ENCODE data around the gene ZNF302.

The ZNF302 gene

DNA sequence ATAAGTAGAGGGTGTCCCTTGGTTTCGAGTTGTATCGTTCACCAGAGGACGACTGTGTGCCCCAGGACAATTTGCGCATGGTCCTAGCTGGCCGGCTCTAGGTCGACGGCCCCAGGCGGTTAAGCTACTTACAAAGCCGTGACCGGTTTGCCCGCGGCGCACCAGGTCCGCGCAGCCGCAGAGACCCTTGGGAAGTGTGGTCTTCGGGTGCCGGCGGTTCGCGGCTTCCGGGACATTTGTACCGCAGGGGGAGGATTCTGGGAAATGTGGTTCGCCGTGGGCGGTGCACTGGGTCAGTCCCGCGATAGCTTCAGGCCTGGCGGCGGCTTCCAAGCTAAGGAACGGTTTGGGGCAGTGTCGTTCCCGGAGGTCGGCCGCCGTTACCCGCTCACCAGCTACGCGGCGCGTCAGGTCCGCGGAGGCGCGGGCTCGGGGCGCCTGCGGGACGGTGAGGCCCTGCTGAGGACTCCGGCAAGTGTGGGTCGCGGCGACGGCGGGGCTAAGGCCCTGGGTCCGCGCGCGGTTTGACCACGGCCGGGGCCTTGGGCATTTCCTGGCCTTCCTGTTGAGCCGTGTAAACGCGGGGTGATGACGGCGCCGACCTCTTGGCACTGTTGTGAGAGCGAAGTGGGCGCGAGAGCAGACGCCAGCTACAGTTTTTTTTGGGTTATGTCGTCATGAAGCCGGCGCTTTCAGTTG lies at the start of gene ZNF302:
Gene ZNF302, plus strand, starts transcription at position 293 of the 699 bp plus-strand sequence. CDS start 1,127 bp downstream, outside the sequence.
- Histone ChIP-seq H3K9ac (ENCODE audit: low read length in 2 of 2) (peak within 1 kb of the TSS; percentile 93 to 97), H3K4me1 (ENCODE audit: control insufficient read depth, insufficient read depth, low read length) (peaks cover 12% of the 10 kb centered on the region), H3K27ac (ENCODE audit: low read length) (peak within 1 kb of the TSS; percentile 92), H3K36me3 (ENCODE audit: control insufficient read depth in 2 of 2, insufficient read depth in 2 of 2, low read length in 2 of 2) (peaks cover 26 to 33% of the 10 kb centered on the region in 2 donors), H3K27me3 (ENCODE audit: control insufficient read depth in 1 of 2, insufficient read depth in 2 of 2, low read length in 2 of 2) (no peaks in the 10 kb centered on the region), H3K9me3 (ENCODE audit: control insufficient read depth in 2 of 2, low read length in 2 of 2) (peaks cover 11 to 15% of the 10 kb centered on the region in 2 donors), H3K4me3 (ENCODE audit: low read length in 2 of 2) (peak within 1 kb of the TSS; percentile 88 to 95)

DNA sequence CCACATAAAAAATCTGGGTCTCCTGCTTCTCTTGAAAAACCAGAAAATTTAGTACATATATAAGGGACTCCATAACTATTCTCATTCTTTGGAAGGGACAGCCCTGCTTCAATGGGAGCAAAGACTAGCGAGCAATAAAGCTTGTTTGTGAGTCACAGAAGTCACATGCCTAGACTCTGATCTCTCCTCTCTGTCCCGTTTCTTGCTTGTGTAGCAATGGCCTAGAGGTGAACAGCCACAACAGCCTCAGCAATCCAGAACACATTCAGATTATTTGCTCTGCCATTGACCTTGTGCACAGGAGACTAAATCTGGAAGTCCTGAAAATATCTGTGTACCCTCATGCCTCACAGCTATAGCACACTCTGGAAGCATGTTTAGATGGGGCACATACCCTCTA lies 43.7 kb upstream of the ZNF302 start:
- Histone ChIP-seq H3K27me3 (ENCODE audit: control insufficient read depth in 1 of 2, insufficient read depth in 2 of 2, low read length in 2 of 2) (no peaks in the 10 kb centered on the region), H3K4me3 (ENCODE audit: low read length in 2 of 2) (no peak overlapping the region), H3K27ac (ENCODE audit: low read length) (no peak overlapping the region)

DNA sequence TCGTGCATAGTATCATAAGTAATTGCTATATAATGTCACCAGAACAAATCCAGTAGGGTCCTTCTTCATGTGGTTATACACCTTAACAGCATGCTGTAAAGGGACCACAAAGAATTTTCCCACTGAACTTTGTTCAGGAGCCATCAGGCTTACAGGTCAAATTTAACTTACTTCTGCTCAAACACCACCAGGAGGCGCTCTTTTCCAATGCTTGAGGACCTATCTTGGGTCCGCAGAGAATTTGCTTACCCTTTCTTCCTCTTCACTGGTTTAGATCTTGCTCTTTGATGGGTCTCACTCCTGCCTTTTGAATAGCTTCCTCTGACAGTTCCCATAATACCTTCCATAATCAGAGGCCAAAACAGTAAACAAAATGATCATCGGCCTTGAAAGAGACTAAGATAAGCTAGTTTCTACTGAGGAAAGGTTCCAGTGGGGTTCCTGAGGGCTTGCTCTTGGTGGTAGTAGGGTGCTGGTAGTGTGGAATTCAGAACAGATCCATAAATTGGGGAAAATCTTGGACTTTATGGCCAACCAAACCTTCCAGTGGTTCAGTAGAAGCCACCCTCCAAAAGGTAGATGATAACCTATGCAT lies 37.9 kb upstream of the ZNF302 start:
- H3K9me3 ChIP-seq (ENCODE audit: control insufficient read depth in 2 of 2, low read length in 2 of 2), result peaks cover 10 to 11% of the 10 kb centered on the region in 2 donors
- no peak overlapping the region for H3K9ac ChIP-seq (ENCODE audit: low read length in 2 of 2)
- no peaks in the 10 kb centered on the region for H3K36me3 ChIP-seq (ENCODE audit: control insufficient read depth in 2 of 2, insufficient read depth in 2 of 2, low read length in 2 of 2)
- no peak overlapping the region for H3K27ac ChIP-seq (ENCODE audit: low read length)
- no peaks in the 10 kb centered on the region for H3K4me1 ChIP-seq (ENCODE audit: control insufficient read depth, insufficient read depth, low read length)
- no peak overlapping the region for H3K4me3 ChIP-seq (ENCODE audit: low read length in 2 of 2)
- H3K27me3 ChIP-seq (ENCODE audit: control insufficient read depth in 1 of 2, insufficient read depth in 2 of 2, low read length in 2 of 2), result no peaks in the 10 kb centered on the region

More for the DNA sequence above, 43.7 kb upstream of the ZNF302 start:
- Histone ChIP-seq H3K9me3 (ENCODE audit: control insufficient read depth in 2 of 2, low read length in 2 of 2) (peaks cover 17% of the 10 kb centered on the region in 2 donors), H3K9ac (ENCODE audit: low read length in 2 of 2) (no peak overlapping the region), H3K36me3 (ENCODE audit: control insufficient read depth in 2 of 2, insufficient read depth in 2 of 2, low read length in 2 of 2) (peaks cover 0 to 3% of the 10 kb centered on the region in 2 donors), H3K4me1 (ENCODE audit: control insufficient read depth, insufficient read depth, low read length) (no peaks in the 10 kb centered on the region)

DNA sequence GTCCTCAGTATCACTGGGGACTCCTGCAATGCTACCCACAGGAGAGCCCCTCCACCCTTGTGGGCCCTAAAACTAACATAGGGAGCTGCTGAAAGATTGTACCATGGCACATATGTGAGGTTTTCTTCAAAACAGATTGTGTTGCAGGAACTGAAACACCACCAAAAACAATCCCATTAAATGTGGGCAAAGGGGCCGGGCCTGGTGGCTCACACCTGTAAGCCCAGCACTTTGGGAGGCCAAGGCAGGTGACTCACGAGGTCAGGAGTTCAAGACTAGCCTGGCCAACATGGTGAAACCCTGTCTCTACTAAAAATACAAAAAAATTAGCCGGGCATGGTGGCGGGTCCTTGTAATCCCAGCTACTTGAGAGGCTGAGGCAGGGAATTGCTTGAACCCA lies 35.2 kb upstream of the ZNF302 start:
- H3K9ac ChIP-seq (ENCODE audit: low read length in 2 of 2), result no peak overlapping the region
- no peaks in the 10 kb centered on the region for H3K27me3 ChIP-seq (ENCODE audit: control insufficient read depth in 1 of 2, insufficient read depth in 2 of 2, low read length in 2 of 2)
- H3K27ac ChIP-seq (ENCODE audit: low read length), result no peak overlapping the region
- H3K4me3 ChIP-seq (ENCODE audit: low read length in 2 of 2), result no peak overlapping the region
- H3K9me3 ChIP-seq (ENCODE audit: control insufficient read depth in 2 of 2, low read length in 2 of 2), result no peaks in the 10 kb centered on the region
- H3K4me1 ChIP-seq (ENCODE audit: control insufficient read depth, insufficient read depth, low read length), result peaks cover 2% of the 10 kb centered on the region
- H3K36me3 ChIP-seq (ENCODE audit: control insufficient read depth in 2 of 2, insufficient read depth in 2 of 2, low read length in 2 of 2), result no peaks in the 10 kb centered on the region

DNA sequence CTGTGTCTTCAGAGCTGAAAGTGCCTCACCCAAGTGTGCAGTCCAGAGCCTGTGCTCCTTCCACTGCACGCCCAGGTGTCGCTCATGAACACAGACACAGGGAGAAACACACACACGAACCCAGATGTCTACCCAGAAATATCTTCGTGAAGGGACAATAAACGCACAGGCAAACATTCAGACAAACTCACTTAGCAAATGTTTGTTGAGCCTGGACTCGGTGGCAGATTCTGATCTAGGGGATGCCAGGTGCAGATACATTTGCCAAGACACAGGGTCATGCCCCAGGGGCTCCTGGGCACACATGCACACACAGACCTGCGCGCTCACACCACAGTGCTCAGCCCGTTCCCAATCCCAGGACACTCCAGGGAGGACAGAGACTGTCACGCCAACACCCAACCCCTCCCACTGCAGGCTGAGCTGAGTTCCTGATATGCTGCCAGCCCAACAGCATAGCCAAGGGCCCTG lies 32.5 kb upstream of the ZNF302 start:
- Histone ChIP-seq H3K4me3 (ENCODE audit: low read length in 2 of 2) (no peak overlapping the region), H3K27ac (ENCODE audit: low read length) (no peak overlapping the region), H3K9ac (ENCODE audit: low read length in 2 of 2) (no peak overlapping the region), H3K9me3 (ENCODE audit: control insufficient read depth in 2 of 2, low read length in 2 of 2) (no peaks in the 10 kb centered on the region), H3K4me1 (ENCODE audit: control insufficient read depth, insufficient read depth, low read length) (peaks cover 2% of the 10 kb centered on the region), H3K27me3 (ENCODE audit: control insufficient read depth in 1 of 2, insufficient read depth in 2 of 2, low read length in 2 of 2) (no peaks in the 10 kb centered on the region), H3K36me3 (ENCODE audit: control insufficient read depth in 2 of 2, insufficient read depth in 2 of 2, low read length in 2 of 2) (no peaks in the 10 kb centered on the region)

DNA sequence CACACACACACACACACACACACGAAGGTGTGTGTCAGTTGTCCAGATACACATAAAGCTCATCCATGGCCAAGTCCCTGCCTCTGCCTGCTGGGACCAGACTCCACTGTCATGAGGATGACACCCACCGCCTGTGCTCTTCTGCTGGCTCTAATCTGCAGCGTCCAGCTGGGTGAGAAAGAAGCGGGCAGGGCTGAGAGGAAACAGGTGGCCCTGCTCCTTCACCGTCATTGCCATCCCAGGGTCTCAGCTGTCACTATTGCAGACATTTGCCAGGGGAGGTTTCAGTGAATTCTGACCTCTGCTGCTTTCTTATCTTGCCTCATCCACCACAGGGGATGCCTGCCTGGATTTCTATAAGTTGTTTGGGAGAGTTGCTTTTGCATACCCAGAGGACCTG lies 31.9 kb upstream of the ZNF302 start:
- H3K4me1 ChIP-seq (ENCODE audit: control insufficient read depth, insufficient read depth, low read length), result peaks cover 2% of the 10 kb centered on the region
- H3K4me3 ChIP-seq (ENCODE audit: low read length in 2 of 2), result no peak overlapping the region
- H3K27me3 ChIP-seq (ENCODE audit: control insufficient read depth in 1 of 2, insufficient read depth in 2 of 2, low read length in 2 of 2), result no peaks in the 10 kb centered on the region
- no peak overlapping the region for H3K27ac ChIP-seq (ENCODE audit: low read length)
- no peaks in the 10 kb centered on the region for H3K9me3 ChIP-seq (ENCODE audit: control insufficient read depth in 2 of 2, low read length in 2 of 2)
- no peak overlapping the region for H3K9ac ChIP-seq (ENCODE audit: low read length in 2 of 2)
- no peaks in the 10 kb centered on the region for H3K36me3 ChIP-seq (ENCODE audit: control insufficient read depth in 2 of 2, insufficient read depth in 2 of 2, low read length in 2 of 2)

DNA sequence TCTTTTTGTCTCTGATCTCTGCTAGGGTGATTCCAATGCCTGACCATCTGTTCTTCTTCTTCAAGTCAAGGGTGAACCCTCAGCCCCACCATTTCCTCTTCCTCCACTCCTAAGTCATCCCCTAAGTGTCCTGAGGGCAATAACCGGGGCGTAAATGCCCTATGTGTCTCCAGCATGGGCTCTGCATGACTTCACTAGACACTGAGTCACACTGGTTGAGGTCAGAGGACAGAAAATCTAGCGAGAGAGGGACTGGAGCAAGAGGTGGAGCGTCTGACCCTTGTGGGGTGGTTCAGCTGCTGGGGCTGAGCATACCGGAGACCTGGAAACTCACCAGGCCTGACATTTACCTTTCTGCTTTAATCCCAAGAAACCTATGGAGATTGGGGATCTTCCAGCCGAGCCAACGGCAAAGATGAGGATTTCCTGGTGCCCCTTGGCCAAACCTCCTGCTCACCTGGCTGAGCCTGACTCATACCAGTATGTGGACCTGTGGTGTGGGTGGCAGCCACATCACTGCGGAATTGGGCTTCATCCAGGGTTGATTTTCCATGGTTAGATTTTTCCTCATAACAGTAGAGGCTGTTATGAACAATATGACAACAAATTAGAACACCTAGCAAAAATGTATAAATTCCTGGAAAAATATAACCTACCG lies 27.5 kb upstream of the ZNF302 start:
- H3K4me1 ChIP-seq (ENCODE audit: control insufficient read depth, insufficient read depth, low read length), result peaks cover 2% of the 10 kb centered on the region
- H3K9me3 ChIP-seq (ENCODE audit: control insufficient read depth in 2 of 2, low read length in 2 of 2), result no peaks in the 10 kb centered on the region
- no peak overlapping the region for H3K27ac ChIP-seq (ENCODE audit: low read length)
- no peaks in the 10 kb centered on the region for H3K27me3 ChIP-seq (ENCODE audit: control insufficient read depth in 1 of 2, insufficient read depth in 2 of 2, low read length in 2 of 2)
- H3K4me3 ChIP-seq (ENCODE audit: low read length in 2 of 2), result no peak overlapping the region
- no peaks in the 10 kb centered on the region for H3K36me3 ChIP-seq (ENCODE audit: control insufficient read depth in 2 of 2, insufficient read depth in 2 of 2, low read length in 2 of 2)
- H3K9ac ChIP-seq (ENCODE audit: low read length in 2 of 2), result no peak overlapping the region

DNA sequence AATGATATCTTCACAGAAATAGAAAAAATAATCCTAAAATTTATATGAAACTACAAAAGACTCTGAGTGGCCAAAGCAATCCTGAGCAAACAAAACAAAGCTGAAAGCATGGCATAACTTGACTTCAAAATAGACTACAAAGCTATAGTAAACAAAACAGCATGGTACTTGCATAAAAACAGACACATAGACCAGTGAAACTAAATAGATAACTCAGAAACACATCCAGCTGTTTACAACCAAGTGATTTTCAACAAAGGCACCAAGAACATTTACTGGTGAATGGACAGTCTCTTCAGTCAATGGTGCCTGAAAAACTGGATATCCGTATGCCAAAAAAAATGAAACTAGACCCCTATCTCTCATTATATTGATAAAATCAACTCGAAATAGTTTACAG lies 25.7 kb upstream of the ZNF302 start:
- Histone ChIP-seq H3K36me3 (ENCODE audit: control insufficient read depth in 2 of 2, insufficient read depth in 2 of 2, low read length in 2 of 2) (no peaks in the 10 kb centered on the region), H3K27ac (ENCODE audit: low read length) (no peak overlapping the region), H3K4me1 (ENCODE audit: control insufficient read depth, insufficient read depth, low read length) (no peaks in the 10 kb centered on the region), H3K27me3 (ENCODE audit: control insufficient read depth in 1 of 2, insufficient read depth in 2 of 2, low read length in 2 of 2) (no peaks in the 10 kb centered on the region), H3K4me3 (ENCODE audit: low read length in 2 of 2) (no peak overlapping the region), H3K9ac (ENCODE audit: low read length in 2 of 2) (no peak overlapping the region), H3K9me3 (ENCODE audit: control insufficient read depth in 2 of 2, low read length in 2 of 2) (no peaks in the 10 kb centered on the region)

DNA sequence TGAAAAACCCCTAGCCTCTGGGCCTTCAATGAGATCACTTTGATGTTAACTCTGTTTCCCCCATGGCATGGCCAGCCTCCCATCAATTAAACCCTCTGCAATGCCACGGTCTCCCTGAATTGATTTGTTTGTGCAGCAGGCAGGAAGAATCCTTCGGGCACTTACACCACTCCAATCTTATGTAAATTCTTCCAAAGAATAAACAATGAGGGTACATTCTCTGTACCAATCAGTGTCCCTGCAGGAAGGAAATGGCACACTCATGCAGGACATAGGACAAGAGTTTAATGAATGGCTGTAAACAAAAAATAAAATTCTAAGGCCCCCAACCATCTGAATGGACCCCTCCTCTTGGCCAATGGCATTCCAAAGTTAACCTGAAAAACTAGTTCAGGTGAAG lies 22.7 kb upstream of the ZNF302 start:
- Histone ChIP-seq H3K27me3 (ENCODE audit: control insufficient read depth in 1 of 2, insufficient read depth in 2 of 2, low read length in 2 of 2) (no peaks in the 10 kb centered on the region), H3K9me3 (ENCODE audit: control insufficient read depth in 2 of 2, low read length in 2 of 2) (no peaks in the 10 kb centered on the region), H3K4me3 (ENCODE audit: low read length in 2 of 2) (no peak overlapping the region), H3K36me3 (ENCODE audit: control insufficient read depth in 2 of 2, insufficient read depth in 2 of 2, low read length in 2 of 2) (no peaks in the 10 kb centered on the region), H3K27ac (ENCODE audit: low read length) (no peak overlapping the region), H3K9ac (ENCODE audit: low read length in 2 of 2) (no peak overlapping the region), H3K4me1 (ENCODE audit: control insufficient read depth, insufficient read depth, low read length) (no peaks in the 10 kb centered on the region)

DNA sequence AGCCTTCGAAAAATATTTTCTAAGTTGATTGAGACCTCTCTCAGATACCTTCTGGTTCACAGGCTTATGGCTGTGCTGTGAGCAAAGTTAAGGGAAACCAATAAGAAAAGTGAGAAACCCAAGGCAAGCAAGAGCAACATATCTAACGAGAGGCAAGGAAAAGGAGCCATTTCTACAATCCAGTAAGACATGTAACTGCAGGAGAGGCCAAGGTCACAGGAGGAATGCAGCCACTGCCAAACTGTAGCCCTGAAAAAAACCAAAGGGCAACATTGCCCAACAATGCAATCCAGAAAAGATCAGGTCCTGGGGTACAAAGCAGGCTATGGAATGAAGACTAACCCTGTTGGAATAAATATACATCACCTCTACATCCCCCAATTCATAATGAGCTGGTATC lies 21.8 kb upstream of the ZNF302 start:
- Histone ChIP-seq H3K9me3 (ENCODE audit: control insufficient read depth in 2 of 2, low read length in 2 of 2) (no peaks in the 10 kb centered on the region), H3K36me3 (ENCODE audit: control insufficient read depth in 2 of 2, insufficient read depth in 2 of 2, low read length in 2 of 2) (no peaks in the 10 kb centered on the region), H3K27me3 (ENCODE audit: control insufficient read depth in 1 of 2, insufficient read depth in 2 of 2, low read length in 2 of 2) (no peaks in the 10 kb centered on the region), H3K4me3 (ENCODE audit: low read length in 2 of 2) (no peak overlapping the region), H3K4me1 (ENCODE audit: control insufficient read depth, insufficient read depth, low read length) (no peaks in the 10 kb centered on the region), H3K27ac (ENCODE audit: low read length) (no peak overlapping the region), H3K9ac (ENCODE audit: low read length in 2 of 2) (no peak overlapping the region)

DNA sequence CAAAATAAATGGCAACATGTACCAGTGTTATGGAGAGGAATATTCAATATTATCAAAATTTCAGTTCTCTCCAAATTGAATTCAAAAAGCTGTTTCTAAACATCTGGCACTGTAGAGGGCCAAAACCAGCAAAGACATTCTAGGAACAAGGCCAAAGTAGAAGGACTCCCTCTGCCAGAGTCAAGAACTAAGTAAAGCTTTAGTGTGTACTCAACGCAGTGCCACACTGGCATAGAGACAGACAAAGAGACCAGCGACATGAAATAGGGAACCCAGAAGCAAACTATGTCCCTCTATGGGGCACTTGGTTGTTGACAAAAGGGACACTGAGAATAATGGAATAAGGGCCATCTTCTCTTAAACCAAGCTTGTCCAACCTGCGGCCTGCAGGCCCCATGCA lies 16.1 kb upstream of the ZNF302 start:
- H3K9ac ChIP-seq (ENCODE audit: low read length in 2 of 2), result no peak overlapping the region
- H3K27me3 ChIP-seq (ENCODE audit: control insufficient read depth in 1 of 2, insufficient read depth in 2 of 2, low read length in 2 of 2), result no peaks in the 10 kb centered on the region
- H3K4me1 ChIP-seq (ENCODE audit: control insufficient read depth, insufficient read depth, low read length), result no peaks in the 10 kb centered on the region
- no peak overlapping the region for H3K4me3 ChIP-seq (ENCODE audit: low read length in 2 of 2)
- H3K9me3 ChIP-seq (ENCODE audit: control insufficient read depth in 2 of 2, low read length in 2 of 2), result no peaks in the 10 kb centered on the region
- no peaks in the 10 kb centered on the region for H3K36me3 ChIP-seq (ENCODE audit: control insufficient read depth in 2 of 2, insufficient read depth in 2 of 2, low read length in 2 of 2)
- H3K27ac ChIP-seq (ENCODE audit: low read length), result no peak overlapping the region

Data from stomach smooth muscle (tissue), 2 donors.